Stimulated activated CD4-positive, alpha-beta T cell treated with anti-CD3 and anti-CD28 coated beads, Interleukin-2, amount 100 ng/mL, for 4 hours (primary cell): ENCODE data around the gene POLQ.
"Not testable (repeated sequence)": the region's sequence is repeated elsewhere in the genome, so short reads cannot be mapped to it uniquely, and the experiment has no call there.

ENCODE experiments used
- DNase-seq: peaks from one replicate; pipeline ENCODE4 v3.0.0-alpha.2; 2020; ENCODE audit warnings: low read depth

Gene POLQ

DNA sequence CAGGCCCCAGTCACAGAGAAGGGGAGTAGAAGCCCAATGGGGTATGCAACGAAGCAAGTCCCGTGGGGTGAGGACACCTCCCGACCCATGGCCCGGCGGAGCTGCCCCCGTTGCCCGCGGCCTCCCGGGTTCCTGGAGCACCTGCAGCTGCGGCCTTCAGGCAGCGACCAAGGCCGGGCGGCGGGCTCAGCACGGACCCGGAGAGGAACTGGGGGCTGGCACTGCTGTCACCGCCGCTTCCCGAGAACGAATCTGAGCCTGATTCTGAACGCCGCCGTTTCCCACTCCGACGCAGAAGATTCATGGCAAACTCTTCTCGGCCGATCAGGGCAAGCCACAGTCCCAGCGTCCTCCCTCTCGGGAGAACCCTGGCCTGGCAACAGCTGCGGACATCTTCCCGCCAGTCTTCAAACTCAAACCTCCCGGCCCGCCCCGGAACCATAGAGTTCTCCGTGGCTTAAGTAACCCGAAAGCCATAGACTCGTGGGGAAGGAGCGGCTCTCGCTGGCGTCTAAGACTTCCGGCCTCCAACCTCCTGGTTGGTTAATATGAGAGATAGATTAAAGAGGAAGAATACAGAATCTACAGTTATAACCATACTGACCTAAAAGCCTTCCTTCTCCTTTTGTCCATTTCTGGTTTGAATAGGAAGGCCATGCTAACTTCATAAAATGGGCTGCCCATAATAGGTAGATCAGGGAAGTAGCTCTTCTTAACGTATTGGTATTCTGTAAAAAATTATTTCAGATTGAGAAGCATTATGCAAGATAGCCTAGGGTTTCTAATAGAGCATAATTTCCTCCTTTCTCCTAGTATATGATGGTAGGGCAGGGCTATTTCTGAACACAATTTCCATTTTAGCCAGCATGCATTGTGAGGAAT, at the start of gene POLQ:
TSS of gene POLQ (minus strand) at position 415 of the 882 bp plus-strand sequence. CDS start at position 304, 111 bp downstream.
- DNase-seq, result peak; percentile 80

GRCh38 chr3:121594850-121595249, 49.1 kb upstream of the POLQ start:
- no peak for DNase-seq

DNA sequence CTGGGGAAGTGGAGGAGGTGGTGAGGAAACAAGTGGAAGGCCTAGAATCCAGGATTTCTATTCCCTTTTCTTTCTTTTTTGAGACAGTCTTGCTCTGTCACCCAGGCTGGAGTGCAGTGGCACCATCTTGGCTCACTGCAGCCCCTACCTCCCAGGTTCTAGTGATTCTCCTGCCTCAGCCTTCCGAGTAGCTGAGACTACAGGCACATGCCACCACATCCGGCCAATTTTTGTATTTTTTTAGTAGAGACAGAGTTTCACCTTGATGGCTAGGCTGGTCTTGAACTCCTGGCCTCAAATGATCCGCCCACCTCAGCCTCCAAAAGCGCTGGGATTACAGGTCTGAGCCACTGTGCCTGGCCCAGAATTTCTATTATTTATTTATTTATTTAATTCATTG, 48.0 kb upstream of the POLQ start:
- not testable (repeated sequence) for DNase-seq

- no peak for DNase-seq
Measured at GRCh38 chr3:121592856-121593702, 47.3 kb upstream of the POLQ start, which contains the start of gene FBXO40. Gene FBXO40 (plus strand): TSS chr3:121593379. CDS start chr3:121620576, 27,197 bp downstream.

- no peak for DNase-seq
Measured at GRCh38 chr3:121584418-121584817, 38.6 kb upstream of the POLQ start.

- DNase-seq, result no peak
Measured at GRCh38 chr3:121581691-121582090, 35.9 kb upstream of the POLQ start.

- DNase-seq, result no peak
Measured at GRCh38 chr3:121574449-121574848, 28.7 kb upstream of the POLQ start.

DNA sequence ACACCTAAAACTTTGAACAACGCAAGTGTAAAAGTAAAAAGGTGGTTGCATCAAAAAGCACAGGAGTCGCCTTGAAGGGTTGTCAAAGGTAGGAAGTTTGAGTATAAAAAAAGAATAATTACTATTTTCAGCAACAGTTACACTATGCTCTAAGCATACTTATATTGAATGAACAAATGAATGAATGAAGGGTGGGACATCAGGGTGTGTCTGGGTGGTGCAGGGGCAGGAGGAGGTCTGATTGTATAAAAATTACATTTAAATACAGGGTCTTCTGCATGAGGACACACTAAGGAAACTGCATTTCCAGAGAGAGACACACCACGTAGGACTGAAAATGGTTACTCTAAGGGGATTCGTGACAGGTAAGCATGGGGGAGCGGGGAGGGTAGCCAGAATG, 21.9 kb upstream of the POLQ start, which contains the start of gene ARGFX:
TSS of gene ARGFX (plus strand) at position 301 of the 400 bp plus-strand sequence. CDS start 2,765 bp downstream, outside the sequence.
- DNase-seq, result no peak

DNA sequence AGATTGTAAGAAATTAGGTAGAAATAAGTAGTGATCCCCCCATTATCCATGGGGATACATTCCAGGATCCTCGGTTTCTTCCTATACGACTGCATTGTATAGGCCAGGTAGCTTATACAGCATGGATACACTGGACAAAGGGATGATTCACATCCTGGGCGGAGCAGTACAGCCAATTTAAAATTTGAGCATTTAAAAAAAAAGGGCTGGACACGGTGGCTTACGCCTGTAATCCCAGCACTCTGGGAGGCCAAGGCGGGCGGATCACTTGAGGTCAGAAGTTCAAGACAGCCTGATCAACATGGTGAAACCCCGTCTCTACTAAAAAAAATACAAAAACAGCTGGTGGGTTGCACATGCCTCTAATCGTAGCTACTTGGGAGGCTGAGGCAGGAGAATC, 21.0 kb upstream of the POLQ start:
- DNase-seq, result no peak

GRCh38 chr3:121562148-121562547, 16.4 kb upstream of the POLQ start:
- DNase-seq, result no peak

DNA sequence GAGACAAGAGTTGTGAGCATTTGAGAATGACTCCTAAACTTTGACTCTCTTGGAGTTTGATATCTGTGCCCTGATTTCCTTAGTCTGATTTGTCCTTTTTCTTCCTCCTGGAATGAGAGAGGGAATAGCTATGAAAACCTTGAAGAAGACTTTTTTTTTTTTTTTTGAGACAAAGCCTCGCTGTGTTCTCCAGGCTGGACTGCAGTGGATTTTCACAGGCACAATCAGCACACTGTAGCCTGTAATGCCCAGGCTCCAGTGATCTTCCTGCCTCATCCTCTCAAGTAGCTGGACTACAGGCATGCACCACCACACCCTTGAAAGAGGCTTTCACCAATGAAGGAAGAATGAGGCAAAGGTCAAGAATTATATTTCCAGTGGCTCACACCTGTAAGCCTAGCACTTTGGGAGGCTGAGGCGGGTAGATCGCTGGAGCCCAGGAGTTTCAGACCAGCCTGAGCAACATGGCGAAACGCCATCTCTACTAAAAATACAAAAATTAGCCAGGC, 11.7 kb upstream of the POLQ start:
- DNase-seq, result no peak

GRCh38 chr3:121552797-121553196, 7.0 kb upstream of the POLQ start:
- no peak for DNase-seq

- no peak for DNase-seq
Measured at GRCh38 chr3:121552379-121552778, 6.6 kb upstream of the POLQ start.

GRCh38 chr3:121545049-121545573, 677 bp downstream of the POLQ start:
- no peak for DNase-seq

DNA sequence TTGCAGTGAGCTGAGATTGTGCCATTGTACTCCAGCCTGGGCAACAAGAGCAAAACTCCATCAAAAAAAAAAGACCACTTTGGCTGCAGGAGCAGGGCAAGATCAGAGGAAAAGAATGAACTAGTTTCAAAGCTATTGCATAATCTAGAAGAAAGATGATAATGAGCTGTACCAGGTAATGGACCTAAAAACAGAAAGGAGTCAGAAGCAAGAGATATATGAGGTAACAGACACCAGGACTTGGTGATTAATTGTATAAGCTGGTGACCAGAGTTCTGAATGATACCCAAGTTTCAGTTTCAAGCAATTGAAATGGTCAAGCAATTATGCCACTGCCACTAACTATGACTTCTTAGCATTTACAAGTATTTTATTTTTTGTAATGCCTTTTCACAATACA, 2.9 kb downstream of the POLQ start:
- no peak for DNase-seq

- no peak for DNase-seq
Measured at GRCh38 chr3:121531269-121531668, 14.5 kb downstream of the POLQ start.

DNA sequence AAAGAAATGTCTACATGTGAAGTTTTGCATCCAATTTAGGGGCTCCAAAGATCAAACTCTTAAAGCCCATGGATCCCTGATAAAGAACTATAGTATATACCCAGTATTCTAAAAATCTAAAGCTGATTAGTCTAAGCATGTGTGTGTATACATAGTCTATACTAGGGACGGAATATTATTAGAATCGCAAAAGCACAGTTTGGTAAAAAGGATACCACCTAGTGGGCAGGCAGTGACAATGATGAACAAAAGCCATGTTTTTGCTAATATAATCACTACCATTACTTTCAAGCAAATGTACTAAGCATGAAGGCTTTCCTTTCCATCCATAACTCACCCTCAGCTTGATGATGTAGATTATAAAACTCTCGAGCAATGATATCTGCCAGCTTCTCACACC, 16.5 kb downstream of the POLQ start:
- no peak for DNase-seq

- DNase-seq, result no peak
Measured at GRCh38 chr3:121520510-121520909, 25.3 kb downstream of the POLQ start.

DNA sequence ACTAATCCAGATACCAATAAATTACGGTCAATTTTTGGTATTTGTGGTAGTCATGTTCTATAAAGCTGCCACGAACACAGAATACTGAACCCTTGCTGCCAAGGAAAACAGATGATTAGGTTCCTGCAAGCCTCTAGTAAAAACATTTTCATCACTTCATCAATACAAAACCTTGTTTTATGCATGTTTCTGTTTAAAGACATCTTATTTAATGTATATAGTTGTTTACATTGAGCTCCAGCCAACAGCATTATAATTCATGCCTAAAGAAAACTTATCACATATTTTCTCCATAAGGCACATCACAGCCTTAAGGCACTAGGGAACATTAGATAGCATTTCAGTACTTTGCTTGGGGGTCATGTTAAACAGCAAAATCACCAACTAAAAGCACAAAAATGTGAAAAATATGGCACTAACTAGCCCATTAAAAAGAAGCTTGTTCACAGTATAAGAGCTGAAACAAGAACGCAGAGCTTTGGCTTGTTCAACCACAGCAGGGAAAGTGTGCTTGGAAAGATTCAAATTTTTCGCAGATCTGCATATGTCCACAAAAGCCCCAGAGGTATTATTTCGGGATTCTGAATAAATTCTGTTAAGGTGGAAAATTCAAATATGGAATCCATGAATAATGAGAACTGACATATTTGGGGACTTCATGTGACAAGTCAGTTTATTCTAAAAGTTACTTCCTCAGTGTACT, 27.7 kb downstream of the POLQ start:
- DNase-seq, result no peak

DNA sequence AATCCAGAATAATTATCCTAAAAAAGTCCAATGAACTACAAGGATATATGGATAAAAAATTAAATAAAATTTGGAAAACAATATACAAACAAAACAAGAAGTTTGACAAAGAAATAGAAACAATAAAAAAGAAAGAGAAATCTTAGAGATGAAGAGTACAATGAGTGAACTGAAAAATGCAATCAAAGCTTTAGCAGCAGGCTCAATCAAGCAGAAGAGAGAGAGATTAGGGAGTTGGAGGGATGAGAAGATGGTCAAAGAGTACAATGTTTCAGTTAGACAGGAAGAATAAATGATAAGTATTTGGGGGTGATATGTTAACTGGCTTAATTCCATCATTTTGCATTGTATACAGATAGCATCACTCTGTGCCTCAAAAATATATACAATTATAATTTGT, 29.9 kb downstream of the POLQ start:
- no peak for DNase-seq

DNA sequence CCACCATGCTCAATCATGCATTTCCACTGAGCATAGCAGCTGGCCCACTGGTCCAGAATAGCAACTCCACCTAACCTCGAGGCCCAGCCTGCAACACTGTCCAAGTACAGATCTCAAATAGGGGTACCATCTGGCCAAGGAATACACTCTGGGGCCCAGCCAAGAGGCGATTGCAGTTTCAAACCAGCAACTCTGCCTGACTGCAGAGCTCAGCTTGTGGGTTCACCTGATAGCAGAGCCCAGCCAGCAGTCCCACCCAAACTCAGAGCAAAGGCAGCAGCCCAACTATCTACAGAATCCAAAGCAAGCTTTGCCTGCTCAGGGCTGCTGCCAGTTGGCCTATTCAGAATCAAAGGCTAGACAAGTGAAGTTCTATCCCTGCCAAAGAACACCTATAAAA, 30.5 kb downstream of the POLQ start:
- DNase-seq, result no peak

DNA sequence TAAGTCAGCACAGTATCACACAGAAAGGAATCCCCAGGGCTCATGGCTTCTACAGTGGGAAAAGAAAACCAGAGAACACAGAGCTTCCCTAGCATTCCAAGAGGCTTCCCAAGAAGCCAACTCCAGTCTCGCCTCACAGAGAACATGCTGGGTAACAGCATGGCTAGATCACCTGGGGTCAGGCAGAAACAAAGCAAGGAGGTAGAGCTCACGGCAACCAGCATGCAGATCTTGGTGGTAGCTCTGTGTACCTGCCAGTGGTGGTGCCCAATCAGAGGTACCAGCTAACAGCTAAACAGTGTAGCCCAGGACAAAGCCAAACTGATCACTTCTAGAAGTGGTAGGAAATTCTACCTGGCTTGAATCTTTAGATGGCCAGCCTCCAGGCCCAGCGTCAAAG, 31.3 kb downstream of the POLQ start:
- no peak for DNase-seq
